Body of pancreas (tissue), 4 donors: Measurements from ENCODE around the gene STK17A.

Experiments
- CTCF ChIP-seq, 7 experiments: fragments of 450-650 bp in 4 of 7; fragments of 200-600 bp in 3 of 7; sonication (generic) in 3 of 7; IDR thresholded peaks; one replicate each; pipeline ENCODE4 v1.5.1; 2016 to 2019; ENCODE audit warnings: antibody characterized with exemption in 7 of 7
- POLR2A ChIP-seq, 3 donors: fragments of 450-650 bp; IDR thresholded peaks; one replicate each; pipeline ENCODE4 v1.6.1; 2016; ENCODE audit warnings: antibody characterized with exemption in 3 of 3, mild to moderate bottlenecking in 2 of 3

- TF ChIP-seq CTCF (IDR thresholded peaks at IDR 0.05) (no peak), POLR2A (IDR thresholded peaks at IDR 0.05) (no peak)
Observed at GRCh38 chr7:43626695-43627094, 43.8 kb downstream of the STK17A start.
